ENCODE results near the gene CAV3. TPM values are rescaled to one million over a fixed set of nuclear protein-coding genes. Genes with fewer than 3 reads are reported as not detected.

Gene CAV3
- total RNA-seq, 2 experiments from 2014 or later = not detected

DNA sequence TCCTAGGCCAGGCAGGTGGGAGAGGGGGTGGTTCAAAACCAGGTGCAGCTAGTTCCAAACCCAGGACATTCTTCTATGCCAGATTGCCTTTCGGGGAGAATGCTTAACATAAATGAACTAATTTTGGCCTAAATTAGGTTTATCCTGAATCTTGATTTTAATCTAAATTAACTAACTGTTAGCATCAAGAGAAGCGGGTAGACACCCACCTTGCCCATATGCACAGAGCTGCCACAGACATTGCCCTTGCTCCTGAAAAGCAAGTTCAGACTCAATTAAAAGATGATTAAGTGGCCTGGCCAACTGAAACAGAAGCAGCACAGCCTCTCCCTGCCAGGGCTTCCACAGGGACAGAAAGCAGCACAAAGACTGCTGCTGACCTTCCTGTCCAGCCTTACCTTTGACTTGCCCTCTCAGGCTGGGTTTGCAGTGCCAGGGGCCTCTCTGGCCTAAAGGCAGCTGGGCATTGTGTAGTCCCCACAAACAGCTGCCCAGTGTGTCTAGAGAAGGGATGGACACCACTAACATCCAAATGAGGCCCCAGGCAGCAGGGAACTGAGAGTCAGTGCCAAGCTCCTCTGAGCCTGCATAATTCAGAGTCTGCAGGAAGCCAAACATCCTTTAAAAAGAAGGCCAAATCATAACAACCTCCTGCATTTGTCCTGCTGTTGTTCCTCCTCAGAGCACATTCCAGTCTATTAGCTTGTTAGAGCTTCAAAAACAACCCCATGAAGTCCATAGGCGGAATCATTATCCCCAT lies 51.3 kb downstream of the CAV3 start:
- Mint-ChIP-seq H3K4me1 (ENCODE audit: low read depth) (no peaks in the 10 kb centered on the region), H3K9me3 (peaks cover 10% of the 10 kb centered on the region), H3K27me3 (no peaks in the 10 kb centered on the region), H3K36me3 (ENCODE audit: low read depth) (no peaks in the 10 kb centered on the region), H3K4me3 (no peak overlapping the region), H3K27ac (no peak overlapping the region)
- DNase-seq = no peak
- Histone ChIP-seq H3K4me3 (ENCODE audit: low read length) (no peak overlapping the region), H3K27me3 (ENCODE audit: control insufficient read depth in 1 of 2, insufficient read depth in 2 of 2, low read length in 2 of 2) (no peaks in the 10 kb centered on the region), H3K4me1 (ENCODE audit: insufficient read depth, low read length) (no peaks in the 10 kb centered on the region), H3K36me3 (ENCODE audit: insufficient read depth, low read length) (no peaks in the 10 kb centered on the region), H3K9me3 (ENCODE audit: control insufficient read depth in 1 of 2, insufficient read depth in 1 of 2, low read length in 2 of 2) (peaks cover 0 to 7% of the 10 kb centered on the region in 2 experiments), H3K27ac (ENCODE audit: low read depth in 1 of 2, low read length in 2 of 2) (no peak overlapping the region)
- ChIA-PET CTCF (interaction anchor here (0.7 kb wide), 1 partner anchor 121 kb away, joined by 3 read pairs; no protein-coding TSS in a partner anchor), POLR2A (no interaction called here)
- TF ChIP-seq, protein P1, sequence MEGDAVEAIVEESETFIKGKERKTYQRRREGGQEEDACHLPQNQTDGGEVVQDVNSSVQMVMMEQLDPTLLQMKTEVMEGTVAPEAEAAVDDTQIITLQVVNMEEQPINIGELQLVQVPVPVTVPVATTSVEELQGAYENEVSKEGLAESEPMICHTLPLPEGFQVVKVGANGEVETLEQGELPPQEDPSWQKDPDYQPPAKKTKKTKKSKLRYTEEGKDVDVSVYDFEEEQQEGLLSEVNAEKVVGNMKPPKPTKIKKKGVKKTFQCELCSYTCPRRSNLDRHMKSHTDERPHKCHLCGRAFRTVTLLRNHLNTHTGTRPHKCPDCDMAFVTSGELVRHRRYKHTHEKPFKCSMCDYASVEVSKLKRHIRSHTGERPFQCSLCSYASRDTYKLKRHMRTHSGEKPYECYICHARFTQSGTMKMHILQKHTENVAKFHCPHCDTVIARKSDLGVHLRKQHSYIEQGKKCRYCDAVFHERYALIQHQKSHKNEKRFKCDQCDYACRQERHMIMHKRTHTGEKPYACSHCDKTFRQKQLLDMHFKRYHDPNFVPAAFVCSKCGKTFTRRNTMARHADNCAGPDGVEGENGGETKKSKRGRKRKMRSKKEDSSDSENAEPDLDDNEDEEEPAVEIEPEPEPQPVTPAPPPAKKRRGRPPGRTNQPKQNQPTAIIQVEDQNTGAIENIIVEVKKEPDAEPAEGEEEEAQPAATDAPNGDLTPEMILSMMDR (IDR thresholded peaks at IDR 0.05) = no peak
- intact Hi-C loops (cut with DNase I, micrococcal nuclease) = no loop called here
- ATAC-seq (ENCODE audit: poor library complexity) = no peak

DNA sequence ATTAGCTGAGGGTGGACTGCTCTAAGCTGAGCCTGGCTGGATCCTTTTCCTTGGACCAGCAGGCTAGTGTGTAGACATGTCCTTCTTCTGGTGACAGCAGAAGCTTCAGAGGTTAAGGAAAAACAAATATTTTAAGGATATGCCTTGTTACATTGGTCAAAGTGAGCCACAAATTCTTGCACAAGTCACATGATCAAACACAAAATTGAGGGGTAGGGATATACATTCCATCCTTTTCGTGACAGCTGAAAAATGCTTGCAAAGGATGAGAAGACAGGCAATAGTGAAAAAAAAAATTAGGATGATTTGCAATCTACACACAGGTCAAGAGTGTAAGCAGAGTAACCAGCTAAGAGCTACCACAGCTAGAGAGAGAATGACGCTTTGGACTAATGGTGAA lies 56.9 kb downstream of the CAV3 start:
- Mint-ChIP-seq H3K4me3 (no peak overlapping the region), H3K36me3 (ENCODE audit: low read depth) (no peaks in the 10 kb centered on the region), H3K27me3 (no peaks in the 10 kb centered on the region), H3K4me1 (ENCODE audit: low read depth) (no peaks in the 10 kb centered on the region), H3K27ac (no peak overlapping the region), H3K9me3 (peaks cover 10% of the 10 kb centered on the region)
- ATAC-seq (ENCODE audit: poor library complexity) = no peak
- Histone ChIP-seq H3K36me3 (ENCODE audit: insufficient read depth, low read length) (no peaks in the 10 kb centered on the region), H3K27ac (ENCODE audit: low read depth in 1 of 2, low read length in 2 of 2) (no peak overlapping the region), H3K4me3 (ENCODE audit: low read length) (no peak overlapping the region), H3K27me3 (ENCODE audit: control insufficient read depth in 1 of 2, insufficient read depth in 2 of 2, low read length in 2 of 2) (no peaks in the 10 kb centered on the region), H3K9me3 (ENCODE audit: control insufficient read depth in 1 of 2, insufficient read depth in 1 of 2, low read length in 2 of 2) (peaks cover 0 to 8% of the 10 kb centered on the region in 2 experiments), H3K4me1 (ENCODE audit: insufficient read depth, low read length) (no peaks in the 10 kb centered on the region)
- TF ChIP-seq, protein P1 (IDR thresholded peaks at IDR 0.05) = no peak
- intact Hi-C loops (cut with DNase I, micrococcal nuclease) = no loop called here
- DNase-seq = no peak
- ChIA-PET POLR2A (no interaction called here), CTCF (no interaction called here)

DNA sequence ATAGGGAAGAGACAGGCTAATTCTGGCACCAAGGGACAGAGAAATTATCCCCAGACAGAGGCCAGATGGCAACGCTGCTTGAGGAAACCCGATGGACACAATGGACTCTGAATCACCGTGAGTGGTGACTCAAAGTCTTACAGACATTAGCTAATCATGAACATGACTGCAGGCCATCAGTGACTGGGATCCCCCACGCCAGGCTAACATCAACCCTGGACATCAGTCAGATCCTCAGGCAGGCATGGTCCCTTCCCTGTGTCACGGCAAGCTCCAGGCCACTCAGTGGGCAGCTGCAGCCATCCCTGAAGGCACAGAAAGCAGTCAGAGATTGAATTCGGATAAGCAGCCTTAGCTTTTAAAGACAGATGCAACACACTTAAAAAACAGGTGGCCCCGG lies 59.6 kb downstream of the CAV3 start:
- H3K4me1 ChIP-seq (ENCODE audit: insufficient read depth, low read length) = no peaks in the 10 kb centered on the region
- H3K4me3 ChIP-seq (ENCODE audit: low read length) = no peak overlapping the region
- no peak overlapping the region for H3K27ac Mint-ChIP-seq
- no peaks in the 10 kb centered on the region for H3K27me3 Mint-ChIP-seq
- H3K4me1 Mint-ChIP-seq (ENCODE audit: low read depth) = no peaks in the 10 kb centered on the region
- H3K36me3 Mint-ChIP-seq (ENCODE audit: low read depth) = no peaks in the 10 kb centered on the region
- no peak overlapping the region for H3K27ac ChIP-seq (ENCODE audit: low read depth in 1 of 2, low read length in 2 of 2)
- H3K4me3 Mint-ChIP-seq = no peak overlapping the region
- H3K9me3 ChIP-seq (ENCODE audit: control insufficient read depth in 1 of 2, insufficient read depth in 1 of 2, low read length in 2 of 2) = peaks cover 0 to 8% of the 10 kb centered on the region in 2 experiments
- H3K9me3 Mint-ChIP-seq = peaks cover 5% of the 10 kb centered on the region
- intact Hi-C loops (cut with DNase I, micrococcal nuclease) = no loop called here
- no peak for ATAC-seq (ENCODE audit: poor library complexity)
- H3K27me3 ChIP-seq (ENCODE audit: control insufficient read depth in 1 of 2, insufficient read depth in 2 of 2, low read length in 2 of 2) = no peaks in the 10 kb centered on the region
- H3K36me3 ChIP-seq (ENCODE audit: insufficient read depth, low read length) = no peaks in the 10 kb centered on the region
- no peak for DNase-seq
- POLR2A ChIA-PET = no interaction called here
- CTCF ChIA-PET = no interaction called here
- TF ChIP-seq, protein P1 (IDR thresholded peaks at IDR 0.05) = no peak

All from CD4-positive, alpha-beta T cell (primary cell).